Skeletal muscle cell (primary cell): ENCODE results near the gene ACTR8.
A peak's percentile ranks its signal among the peaks of the same experiment; 100 is the strongest.

Experiments used
- DNase-seq: peaks from one replicate; pipeline ENCODE4 v3.0.0-alpha.2; 2010; ENCODE audit warnings: low read depth
- H3K4me3 ChIP-seq: 2 replicates; pipeline ENCODE4 v1.5.1; 2011; ENCODE audit warnings: low read depth, mild to moderate bottlenecking, control low read depth, low read length, moderate library complexity

Gene ACTR8

GRCh38 chr3:53837331-53837730 lies 44.6 kb downstream of the ACTR8 start:
- no peak for DNase-seq
- H3K4me3 ChIP-seq: no peak overlapping the region

GRCh38 chr3:53836084-53836872 lies 45.7 kb downstream of the ACTR8 start:
- no peak overlapping the region for H3K4me3 ChIP-seq
- DNase-seq: no peak

- no peak for DNase-seq
- H3K4me3 ChIP-seq: no peak overlapping the region
These were observed 46.7 kb downstream of the ACTR8 start for GRCh38 chr3:53835257-53835656.

- DNase-seq: no peak
- H3K4me3 ChIP-seq: no peak overlapping the region
These were observed 47.4 kb downstream of the ACTR8 start for GRCh38 chr3:53834429-53835095.

- DNase-seq: no peak
- H3K4me3 ChIP-seq: no peak overlapping the region
These were observed 48.3 kb downstream of the ACTR8 start for GRCh38 chr3:53833700-53834099.

- no peak overlapping the region for H3K4me3 ChIP-seq
These were observed 48.8 kb downstream of the ACTR8 start for GRCh38 chr3:53833053-53833645.

GRCh38 chr3:53830944-53831343 lies 51.0 kb downstream of the ACTR8 start:
- no peak for DNase-seq

More at GRCh38 chr3:53833053-53833645, 48.8 kb downstream of the ACTR8 start:
- no peak for DNase-seq

GRCh38 chr3:53829605-53830004 lies 52.3 kb downstream of the ACTR8 start:
- DNase-seq: no peak
- no peak overlapping the region for H3K4me3 ChIP-seq

More at GRCh38 chr3:53830944-53831343, 51.0 kb downstream of the ACTR8 start:
- H3K4me3 ChIP-seq: no peak overlapping the region

- DNase-seq: no peak
- no peak overlapping the region for H3K4me3 ChIP-seq
These were observed 53.4 kb downstream of the ACTR8 start for GRCh38 chr3:53828581-53828980.

GRCh38 chr3:53826048-53826447 lies 55.9 kb downstream of the ACTR8 start:
- DNase-seq: no peak
- H3K4me3 ChIP-seq: no peak overlapping the region

GRCh38 chr3:53824795-53825194 lies 57.2 kb downstream of the ACTR8 start:
- no peak overlapping the region for H3K4me3 ChIP-seq
- DNase-seq: no peak

GRCh38 chr3:53823956-53824657 lies 57.8 kb downstream of the ACTR8 start:
- no peak for DNase-seq
- H3K4me3 ChIP-seq: no peak overlapping the region

- no peak for DNase-seq
These were observed 58.7 kb downstream of the ACTR8 start for GRCh38 chr3:53823026-53823955.

GRCh38 chr3:53822331-53822741 lies 59.6 kb downstream of the ACTR8 start:
- no peak for DNase-seq
- H3K4me3 ChIP-seq: no peak overlapping the region

More at GRCh38 chr3:53823026-53823955, 58.7 kb downstream of the ACTR8 start:
- no peak overlapping the region for H3K4me3 ChIP-seq

GRCh38 chr3:53821631-53822121 lies 60.3 kb downstream of the ACTR8 start:
- peak; percentile 43 for DNase-seq
- no peak overlapping the region for H3K4me3 ChIP-seq

- no peak overlapping the region for H3K4me3 ChIP-seq
- no peak for DNase-seq
These were observed 61.0 kb downstream of the ACTR8 start for GRCh38 chr3:53820756-53821580.

- DNase-seq: no peak
- H3K4me3 ChIP-seq: no peak overlapping the region
These were observed 61.9 kb downstream of the ACTR8 start for GRCh38 chr3:53820084-53820483.
